Astrocyte of the hippocampus (primary cell): ENCODE results near the gene XAB2.

Experiments used
- DNase-seq: peaks from one replicate; pipeline ENCODE4 v3.0.0; 2011; ENCODE audit warnings: low read depth, low spot score

XAB2 gene

DNA sequence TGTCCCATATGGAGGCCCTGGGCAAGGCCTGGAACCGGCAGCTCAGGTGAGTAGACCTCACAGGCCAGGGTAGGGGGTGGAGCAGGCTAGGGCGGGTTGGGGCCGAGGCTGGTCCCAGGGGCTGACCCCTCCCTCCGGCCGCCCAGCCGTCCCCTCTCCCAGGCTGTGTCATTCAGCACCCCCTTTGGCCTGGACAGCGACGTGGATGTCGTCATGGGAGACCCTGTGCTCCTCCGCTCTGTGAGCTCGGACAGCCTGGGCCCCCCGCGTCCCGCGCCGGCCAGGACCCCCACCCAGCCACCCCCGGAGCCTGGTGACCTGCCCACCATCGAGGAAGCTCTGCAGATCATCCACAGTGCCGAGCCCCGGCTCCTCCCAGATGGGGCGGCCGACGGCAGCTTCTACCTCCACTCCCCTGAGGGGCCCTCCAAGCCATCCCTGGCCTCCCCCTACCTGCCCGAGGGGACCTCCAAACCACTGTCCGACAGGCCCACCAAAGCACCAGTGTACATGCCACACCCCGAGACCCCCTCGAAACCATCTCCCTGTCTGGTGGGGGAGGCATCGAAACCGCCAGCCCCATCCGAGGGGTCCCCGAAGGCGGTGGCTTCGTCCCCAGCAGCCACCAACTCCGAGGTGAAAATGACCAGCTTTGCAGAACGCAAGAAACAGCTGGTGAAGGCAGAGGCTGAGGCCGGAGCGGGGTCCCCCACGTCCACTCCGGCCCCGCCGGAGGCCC lies 17.6 kb downstream of the XAB2 start:
- no peak for DNase-seq

DNA sequence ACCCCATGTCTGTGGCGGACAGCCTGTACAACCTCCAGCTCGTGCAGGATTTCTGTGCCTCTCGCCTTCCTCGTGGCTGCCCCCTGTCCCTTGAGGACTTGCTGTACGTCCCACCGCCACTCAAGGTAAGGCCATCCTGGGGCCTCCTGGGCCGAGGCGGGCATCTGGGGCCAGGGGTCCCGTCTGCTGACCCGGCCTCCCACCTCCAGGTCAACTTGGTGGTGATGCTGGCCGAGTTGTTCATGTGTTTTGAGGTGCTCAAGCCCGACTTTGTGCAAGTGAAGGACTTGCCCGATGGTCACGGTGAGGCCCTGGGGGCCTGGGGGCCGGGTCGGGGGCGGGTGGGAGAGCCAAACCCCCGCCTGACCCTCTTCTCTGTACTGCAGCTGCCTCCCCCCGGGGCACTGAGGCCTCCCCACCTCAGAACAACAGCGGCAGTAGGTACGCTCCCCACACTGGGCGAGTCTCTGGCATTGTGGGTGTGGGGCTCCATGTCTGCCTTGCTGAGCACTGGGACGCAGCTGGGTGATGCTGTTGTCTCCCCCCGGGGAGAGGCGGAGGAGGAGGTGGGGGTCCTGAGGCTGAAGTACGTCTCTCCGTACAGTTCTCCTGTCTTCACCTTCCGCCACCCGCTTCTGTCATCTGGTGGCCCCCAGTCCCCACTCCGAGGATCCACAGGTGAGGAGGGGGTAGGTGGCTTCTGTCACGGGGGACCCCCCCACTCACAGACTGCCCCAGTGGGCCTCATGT lies 18.7 kb downstream of the XAB2 start:
- no peak for DNase-seq

DNA sequence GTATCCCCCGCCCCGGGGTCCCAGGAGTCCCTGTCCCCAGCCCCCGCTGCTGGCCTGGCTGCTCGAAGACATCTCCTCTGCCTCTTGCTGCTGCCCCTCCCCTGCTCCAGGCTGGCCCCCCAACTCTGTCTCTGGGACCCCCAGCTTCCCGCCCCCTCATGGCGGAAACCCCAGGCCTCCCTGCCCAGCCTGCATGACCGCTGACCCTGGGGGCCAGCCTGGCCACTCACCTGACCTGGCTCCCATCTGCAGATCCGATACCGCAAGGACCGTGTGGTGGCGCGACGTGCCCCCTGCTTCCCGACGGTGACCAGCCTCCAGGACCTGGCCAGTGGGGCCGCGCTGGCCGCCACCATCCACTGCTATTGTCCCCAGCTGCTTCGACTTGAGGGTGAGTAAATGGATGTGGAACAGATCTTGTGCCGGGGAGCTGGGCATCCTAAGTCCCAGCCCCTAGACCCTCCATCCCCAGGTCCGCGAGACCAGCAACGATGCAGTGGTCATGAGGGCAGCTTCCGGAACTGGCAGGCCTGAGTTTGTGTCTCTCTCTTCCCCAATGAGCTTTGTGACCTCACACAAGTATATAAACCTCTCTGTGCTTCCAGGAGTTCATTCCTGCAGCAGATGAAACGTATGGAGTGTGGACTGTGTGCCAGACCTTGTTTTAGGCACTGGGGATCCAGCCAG lies 21.3 kb downstream of the XAB2 start:
- DNase-seq, result no peak

DNA sequence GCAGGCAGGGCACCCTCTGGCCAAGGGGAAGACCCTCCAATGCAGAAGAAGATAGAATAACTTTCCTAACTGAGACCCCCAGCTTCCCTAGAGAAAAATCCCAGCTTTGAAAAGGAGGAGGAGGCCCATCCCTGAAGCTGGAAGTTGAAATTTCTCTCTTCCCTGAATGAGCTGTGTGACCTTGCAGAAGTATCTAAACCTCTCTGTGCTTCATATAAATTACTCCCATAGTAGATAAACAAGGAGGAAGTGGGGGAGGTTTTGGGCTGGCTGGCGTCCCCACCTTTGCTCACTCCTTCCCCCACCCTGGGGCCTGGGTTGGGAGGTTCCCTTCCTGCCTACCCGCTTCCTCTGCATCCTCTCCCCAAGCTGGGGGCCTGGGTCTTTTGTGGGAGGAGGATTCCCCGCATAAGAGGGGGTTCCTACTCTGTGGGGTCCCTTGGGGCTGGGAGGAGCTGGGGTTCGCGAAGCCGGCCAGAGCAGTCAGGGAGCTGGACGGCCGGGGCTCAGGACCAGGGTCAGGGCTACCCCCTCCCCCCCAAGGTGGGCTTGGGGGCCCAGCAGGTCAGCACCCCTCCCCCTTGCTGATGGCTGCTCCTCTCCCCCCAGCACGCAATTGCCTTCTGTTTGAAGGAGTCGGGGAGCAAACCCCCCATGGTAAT lies 22.0 kb downstream of the XAB2 start:
- no peak for DNase-seq

DNA sequence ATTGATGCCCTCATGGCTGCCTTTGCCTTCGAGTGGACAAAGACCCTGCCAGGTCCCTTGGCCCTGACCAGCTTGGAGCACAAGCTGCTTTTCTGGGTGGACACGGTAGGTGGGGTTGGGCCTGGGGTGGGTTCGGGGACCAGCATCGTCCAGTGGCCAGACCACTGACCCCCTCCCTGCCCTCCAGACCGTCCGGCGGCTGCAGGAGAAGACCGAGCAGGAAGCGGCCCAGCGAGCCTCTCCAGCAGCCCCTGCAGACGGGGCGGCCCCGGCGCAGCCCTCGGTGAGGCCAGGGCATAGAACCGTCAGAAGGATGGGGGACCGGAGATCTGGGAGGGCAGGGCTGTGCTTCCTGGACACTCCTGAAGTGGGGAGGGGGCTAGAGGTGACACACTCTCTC lies 23.1 kb downstream of the XAB2 start:
- DNase-seq, result no peak

DNA sequence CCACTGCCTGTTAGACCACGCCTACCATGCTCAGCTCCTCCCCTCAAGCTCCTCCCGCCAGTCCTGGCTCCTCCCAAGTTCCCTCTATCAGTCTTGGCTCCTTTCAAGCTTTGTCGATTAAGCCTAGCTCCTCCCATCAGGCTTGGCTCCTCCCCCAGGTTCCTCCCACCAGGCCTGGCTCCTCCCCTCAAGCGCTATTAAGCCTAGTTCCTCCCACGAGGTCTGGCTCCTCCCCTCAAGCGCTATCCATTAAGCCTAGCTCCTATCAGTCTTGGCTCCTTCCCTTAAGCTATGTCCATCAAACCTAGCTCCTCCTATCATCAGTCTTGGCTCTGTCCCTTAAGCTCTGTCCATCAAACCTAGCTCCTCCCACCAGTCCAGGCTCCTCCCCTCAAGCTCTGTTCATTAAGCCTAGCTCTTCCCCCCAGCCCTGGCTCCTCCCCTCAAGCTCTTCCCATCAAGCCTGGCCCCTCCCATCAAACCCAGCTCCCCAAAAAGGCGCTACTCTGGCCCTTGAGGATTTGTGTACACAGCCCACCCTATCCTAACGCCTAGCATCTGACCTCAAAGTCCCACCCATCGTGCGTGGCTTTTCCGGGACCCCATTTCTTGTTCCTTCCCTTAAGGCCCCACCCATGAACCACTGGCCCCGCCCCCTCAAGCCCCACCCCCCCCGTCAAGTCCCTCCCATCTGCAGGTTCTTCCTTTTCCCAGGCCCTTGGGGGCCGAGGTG lies 23.7 kb downstream of the XAB2 start:
- DNase-seq, result no peak

DNA sequence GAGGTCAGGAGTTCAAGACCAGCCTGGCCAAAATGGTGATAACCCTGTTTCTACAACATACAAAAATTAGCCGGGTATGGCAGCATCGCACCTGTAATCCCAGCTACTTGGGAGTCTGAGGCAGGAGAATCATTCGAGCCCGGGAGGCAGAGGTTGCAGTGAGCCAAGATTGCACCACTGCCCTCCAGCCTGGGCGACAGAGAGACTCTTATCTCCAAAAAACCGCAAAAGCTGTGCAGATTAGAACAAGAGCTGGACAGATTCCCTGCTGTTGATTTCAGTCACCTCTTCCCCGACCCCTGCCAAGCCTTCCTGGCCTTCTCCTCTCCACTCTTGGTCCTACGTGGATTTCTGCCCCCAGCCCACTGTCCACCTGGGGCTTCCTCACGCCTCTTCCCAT lies 25.4 kb downstream of the XAB2 start:
- no peak for DNase-seq

DNA sequence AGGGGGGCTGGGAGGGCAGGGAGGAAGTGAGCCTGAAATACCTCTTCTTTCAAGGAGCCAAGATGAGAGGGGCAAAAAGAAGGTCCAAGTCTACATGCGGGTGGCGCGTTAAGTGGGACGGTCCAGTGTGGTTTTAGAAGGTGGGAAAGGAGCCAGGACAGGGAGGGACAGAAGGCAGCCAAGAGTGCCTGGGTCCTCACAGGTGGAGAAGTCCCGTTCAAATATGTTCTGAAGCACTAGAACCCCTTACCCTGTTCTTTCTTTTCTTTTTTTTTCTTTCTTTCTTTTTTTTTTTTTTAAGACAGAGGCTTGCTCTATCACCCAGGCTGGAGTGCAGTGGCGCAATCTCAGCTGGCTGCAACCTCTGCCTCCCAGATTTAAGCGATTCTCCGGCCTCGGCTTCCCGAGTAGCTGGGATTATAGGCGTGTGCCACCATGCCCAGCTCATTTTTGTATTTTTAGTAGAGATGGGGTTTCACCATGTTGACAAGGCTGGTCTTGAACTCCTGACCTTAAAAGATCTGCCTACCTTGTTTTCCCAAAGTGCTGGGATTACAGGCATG lies 26.3 kb downstream of the XAB2 start:
- DNase-seq, result no peak

DNA sequence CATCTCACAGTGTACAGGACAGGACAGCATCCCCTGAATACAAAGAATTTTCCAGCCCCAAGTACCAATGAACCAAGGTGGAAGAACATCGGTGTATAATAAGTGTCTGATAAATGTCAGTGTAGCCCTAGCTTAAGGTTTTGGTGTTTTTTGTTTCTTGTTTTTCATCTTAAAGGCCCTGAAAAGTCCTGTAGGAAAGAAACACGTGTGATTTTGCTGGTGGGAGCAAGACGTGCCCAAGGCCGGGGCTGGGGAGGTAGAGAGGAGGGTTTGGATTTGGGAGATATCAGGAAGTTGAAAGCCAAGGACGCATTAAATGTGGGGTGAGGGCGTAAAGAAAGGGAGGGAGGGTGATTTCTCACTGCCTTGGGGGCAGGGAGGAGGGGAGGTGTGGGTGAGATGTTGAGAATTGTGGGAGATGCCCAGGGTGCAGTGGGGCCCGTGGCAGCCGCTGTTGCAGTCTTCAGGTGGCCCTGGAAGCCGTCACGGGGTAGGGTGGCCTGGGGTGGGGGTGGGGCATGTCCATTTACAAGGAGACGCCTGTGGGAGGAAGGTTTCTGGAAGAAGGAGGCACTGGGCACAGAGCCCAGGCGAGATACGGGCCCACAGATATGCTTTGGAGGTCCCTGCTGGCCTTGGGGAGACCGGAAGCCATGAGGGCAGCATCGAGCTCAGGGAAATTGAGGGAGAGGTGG lies 27.0 kb downstream of the XAB2 start:
- DNase-seq, result no peak

DNA sequence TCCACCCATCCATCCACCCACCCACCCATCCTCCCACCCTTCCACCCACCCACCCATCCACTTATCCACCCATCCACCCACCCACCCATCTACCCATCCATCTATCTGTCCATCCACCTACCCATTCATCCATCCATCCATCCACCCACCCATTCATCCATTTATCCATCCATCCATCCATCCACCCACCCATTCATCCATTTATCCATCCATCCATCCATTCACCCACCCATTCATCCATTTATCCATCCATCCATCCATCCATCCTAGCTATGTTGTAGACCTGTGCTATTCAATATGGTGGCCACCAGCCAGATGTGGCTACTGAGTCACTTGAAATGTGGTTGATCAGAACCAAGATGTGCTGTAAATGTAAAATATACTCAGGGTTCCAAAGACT lies 28.6 kb downstream of the XAB2 start:
- no peak for DNase-seq

DNA sequence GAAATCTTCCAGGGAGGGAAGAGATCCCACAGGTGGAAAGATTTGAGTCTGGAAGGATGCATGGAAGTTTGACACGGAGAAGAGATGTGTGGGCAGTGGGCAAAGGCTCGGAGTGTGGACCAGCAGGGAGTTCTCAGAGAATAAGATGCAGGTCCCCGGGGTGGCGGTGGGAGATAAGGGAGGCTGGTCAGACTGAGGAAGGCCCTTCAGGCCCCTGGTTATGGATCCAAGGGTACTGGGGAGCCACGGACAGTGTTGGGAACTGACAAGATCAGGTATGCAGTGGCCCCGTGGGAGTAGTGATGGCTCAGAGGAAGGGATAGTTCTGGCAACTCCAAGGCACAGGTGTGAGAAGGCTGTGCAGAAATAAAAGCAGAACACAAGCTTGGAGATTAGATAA lies 31.2 kb downstream of the XAB2 start:
- no peak for DNase-seq

DNA sequence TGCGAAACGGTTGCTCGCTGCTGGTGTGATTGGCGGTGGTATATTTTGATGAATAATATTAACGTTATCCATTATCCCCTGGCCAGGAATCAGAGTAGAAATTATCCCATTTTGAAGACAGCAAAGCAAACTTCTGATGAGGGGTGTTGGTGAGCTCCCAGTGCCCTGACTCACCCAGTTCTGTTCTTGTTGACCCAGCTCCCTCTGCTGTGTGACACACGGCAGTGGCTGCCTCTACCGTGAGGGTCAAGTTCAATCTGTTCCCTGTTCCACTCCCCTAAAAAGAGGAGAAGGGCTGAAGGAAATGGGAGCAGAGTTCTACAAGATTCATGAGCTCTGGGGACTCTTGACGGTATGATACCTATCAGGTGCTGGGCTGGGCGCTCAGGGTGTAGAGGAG lies 31.7 kb downstream of the XAB2 start:
- DNase-seq, result no peak

DNA sequence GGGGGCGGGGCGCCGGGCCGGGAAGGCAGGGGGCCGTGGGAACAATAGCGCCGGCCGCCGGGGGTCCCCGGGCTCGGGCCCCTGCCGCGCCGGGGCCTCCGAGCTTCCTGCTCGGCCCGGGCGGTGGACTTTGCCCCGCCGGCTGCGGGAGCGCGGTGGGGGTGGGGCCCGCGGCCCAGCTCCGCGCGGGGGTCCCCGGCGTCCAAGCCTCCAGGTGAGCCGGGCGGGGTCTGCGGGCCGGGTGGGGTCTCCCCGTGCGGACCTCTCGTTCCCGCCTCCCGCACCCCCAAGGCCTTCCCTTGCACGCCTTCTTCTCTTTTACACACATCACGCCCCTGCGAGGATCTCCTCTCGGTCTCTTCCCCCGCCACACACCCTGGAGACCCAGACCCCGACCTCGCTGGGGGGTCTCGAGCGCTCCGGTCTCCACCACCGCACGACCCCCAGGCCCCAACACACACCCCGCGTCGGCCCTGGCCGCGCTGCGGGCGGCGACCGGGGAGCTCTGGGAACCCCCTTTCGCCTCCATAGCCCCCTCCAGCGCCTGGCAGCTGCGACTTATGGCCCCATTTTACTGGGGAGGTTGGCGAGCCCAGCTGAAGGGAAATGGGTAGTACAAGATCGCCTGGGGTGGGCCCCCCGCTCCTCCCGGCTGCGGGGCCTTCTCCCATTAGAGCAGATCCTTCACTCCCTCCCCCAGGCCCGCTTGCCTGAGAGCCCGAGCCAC lies 33.0 kb downstream of the XAB2 start:
- no peak for DNase-seq

DNA sequence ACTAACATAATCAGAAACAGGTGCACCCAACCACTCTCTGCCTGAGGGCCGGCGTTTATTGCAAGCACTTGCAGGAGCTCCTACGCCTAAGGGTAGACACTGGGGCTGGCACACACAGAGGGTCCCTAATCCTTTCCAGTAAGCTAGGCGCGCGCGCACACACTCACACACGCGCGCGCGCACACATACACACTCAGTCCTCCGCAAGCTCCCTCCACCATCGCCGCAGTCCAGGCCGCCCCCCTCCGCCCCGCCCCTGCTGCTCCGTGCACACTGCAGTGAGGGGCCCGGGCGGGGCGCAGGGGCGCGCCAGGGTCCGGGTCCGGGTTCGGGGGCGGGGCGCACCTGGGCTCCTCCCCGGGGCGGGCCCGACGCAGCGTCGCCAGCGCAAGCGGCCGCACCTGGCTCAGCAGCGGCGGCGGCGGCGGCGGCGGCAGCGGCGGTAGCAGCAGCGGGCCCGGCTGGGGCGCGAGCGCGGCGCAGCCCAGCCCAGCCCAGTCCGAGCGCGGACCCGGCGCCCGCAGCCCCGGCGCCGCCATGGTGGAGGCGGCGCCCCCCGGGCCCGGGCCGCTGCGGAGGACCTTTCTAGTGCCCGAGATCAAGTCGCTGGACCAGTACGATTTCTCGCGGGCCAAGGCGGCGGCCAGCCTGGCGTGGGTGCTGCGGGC lies 33.7 kb downstream of the XAB2 start, which contains the start of gene CAMSAP3:
TSS of gene CAMSAP3 (plus strand) at position 398 of the 668 bp plus-strand sequence. CDS start at position 538, 140 bp downstream.
- peak; percentile 41 for DNase-seq

DNA sequence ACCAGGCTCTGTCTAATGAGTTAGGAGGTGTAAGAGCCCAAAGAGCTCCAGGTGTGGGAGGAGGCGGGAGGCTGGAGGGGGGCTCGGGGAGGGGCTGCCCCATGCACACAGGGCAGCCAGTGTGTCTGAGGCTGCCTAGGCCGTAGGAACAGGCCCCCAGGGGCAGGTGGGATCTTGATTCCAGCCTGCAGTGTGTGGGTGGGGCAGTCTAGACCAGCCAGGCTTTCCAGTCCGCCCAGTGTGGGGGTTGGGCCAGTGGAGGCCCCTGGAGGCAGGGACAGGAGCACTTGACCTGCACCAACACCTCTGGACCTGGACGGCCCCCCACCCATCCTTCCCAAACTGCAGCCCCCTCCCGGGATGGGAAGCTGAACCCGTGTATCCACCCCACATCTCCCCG lies 39.1 kb downstream of the XAB2 start:
- DNase-seq, result no peak

DNA sequence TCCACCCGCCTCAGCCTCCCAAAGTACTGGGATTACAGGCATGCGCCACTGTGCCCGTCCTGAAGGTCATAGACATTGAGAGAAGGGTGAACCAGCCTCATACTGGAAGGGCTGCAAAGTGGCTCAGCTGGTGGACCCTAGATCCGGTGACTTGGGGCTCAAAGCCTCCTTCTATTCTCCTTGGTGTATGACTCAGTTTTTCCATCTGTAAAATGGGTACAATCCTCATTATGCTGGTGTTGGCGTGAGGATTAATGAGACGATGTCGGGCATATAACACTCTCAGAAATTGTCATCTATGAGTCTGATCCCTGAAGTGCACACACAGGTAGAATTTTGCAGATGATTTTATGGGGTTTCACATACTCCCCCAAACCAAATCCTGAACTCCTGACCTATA lies 39.5 kb downstream of the XAB2 start:
- no peak for DNase-seq

DNA sequence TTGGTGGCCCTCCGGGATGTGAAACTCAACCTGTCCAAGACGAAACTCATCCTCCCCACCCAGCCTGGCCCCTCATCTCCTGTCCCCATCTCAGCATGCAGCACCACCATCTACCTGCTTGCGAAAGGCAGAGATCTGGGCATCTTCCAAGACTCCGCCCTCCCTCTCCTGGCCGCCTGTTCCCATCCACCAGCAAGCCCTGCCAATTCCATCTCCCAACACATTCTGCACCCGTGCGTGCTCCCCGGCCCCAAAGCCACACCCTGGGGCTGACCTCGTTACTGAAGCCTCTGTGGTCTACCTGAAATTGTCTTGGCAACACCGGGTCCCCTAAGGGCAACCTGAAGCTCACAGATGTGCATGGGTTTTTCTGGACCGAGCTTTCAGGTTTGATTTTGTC lies 46.9 kb downstream of the XAB2 start:
- no peak for DNase-seq

DNA sequence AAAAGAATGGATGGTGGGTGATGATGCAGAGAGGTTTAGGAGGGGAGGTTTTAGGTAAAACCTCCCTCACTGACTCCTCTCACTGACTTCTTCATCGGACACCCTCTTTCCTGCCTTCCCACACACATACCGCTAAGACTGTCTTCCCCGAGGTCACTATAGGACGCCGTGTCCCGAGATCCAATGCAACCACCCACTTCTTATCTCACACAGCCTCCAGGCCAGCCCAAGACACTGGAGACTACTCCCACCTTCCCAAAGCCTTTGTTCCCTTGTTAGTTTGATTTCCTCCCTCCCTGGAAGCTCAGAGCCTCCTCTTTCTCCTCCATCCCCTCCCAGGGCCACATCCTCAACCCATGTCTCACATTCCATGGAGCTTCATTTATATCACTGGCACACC lies 50.2 kb downstream of the XAB2 start:
- DNase-seq, result no peak

DNA sequence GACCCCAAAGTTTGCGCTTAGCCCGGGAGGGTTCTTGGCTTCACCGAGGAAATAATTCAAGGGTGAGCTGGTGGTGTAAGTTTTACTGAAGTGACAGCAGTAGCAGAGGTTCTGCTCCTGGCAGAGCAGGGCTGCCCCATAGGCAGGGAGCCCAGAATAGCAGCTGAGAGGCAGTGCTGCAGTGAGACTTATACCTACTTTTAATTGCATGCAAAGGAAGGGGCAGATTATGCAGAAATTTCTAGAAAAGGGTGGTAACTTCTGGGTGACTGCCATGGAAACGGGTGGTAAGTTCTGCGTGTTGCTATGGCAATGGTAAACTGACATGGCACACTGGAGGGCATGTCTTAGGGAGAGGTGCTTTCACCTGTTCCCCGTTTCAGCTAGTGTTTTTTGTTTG lies 51.2 kb downstream of the XAB2 start:
- DNase-seq, result no peak
